GM23338 (cell line): Measurements from ENCODE around the gene OAS3. TPM values are rescaled to one million over a fixed set of nuclear protein-coding genes. Genes with fewer than 3 reads are reported as not detected.
A peak's percentile ranks its signal among the peaks of the same experiment; 100 is the strongest.

Experiments
- ATAC-seq: fragments of 200-7000 bp; cut with Tn5 transposase; 3 replicates; pipeline ENCODE4 v1.9.1; 2020
- DNase-seq: peaks from one replicate; pipeline ENCODE4 v3.0.0-alpha.2; 2015; ENCODE audit warnings: low spot score
- H2AFZ ChIP-seq: fragments of 200-600 bp; sonication (generic); 2 replicates; pipeline ENCODE4 v1.8.0; 2016; ENCODE audit warnings: antibody characterized with exemption, mild to moderate bottlenecking, moderate library complexity
- H3F3A ChIP-seq: fragments of 200-600 bp; sonication (generic); replicated peaks from 2 replicates; pipeline ENCODE4 v1.8.0; 2017; ENCODE audit warnings: antibody characterized with exemption, mixed run types, low read depth
- H3K27ac ChIP-seq: fragments of 200-600 bp; sonication (generic); 2 replicates; pipeline ENCODE4 v1.6.1; 2016; ENCODE audit warnings: low read depth
- H3K27me3 ChIP-seq: fragments of 200-600 bp; sonication (generic); 2 replicates; pipeline ENCODE4 v1.8.0; 2016; ENCODE audit warnings: mild to moderate bottlenecking, mixed run types, moderate library complexity; ENCODE audit not compliant: insufficient read depth
- H3K36me3 ChIP-seq: fragments of 200-600 bp; sonication (generic); 2 replicates; pipeline ENCODE4 v1.8.0; 2016; ENCODE audit warnings: mild to moderate bottlenecking; ENCODE audit not compliant: insufficient read depth
- H3K4me1 ChIP-seq: fragments of 200-600 bp; sonication (generic); 2 replicates; pipeline ENCODE4 v1.8.0; 2016; ENCODE audit warnings: mild to moderate bottlenecking, moderate library complexity; ENCODE audit not compliant: insufficient read depth
- H3K4me2 ChIP-seq: fragments of 200-600 bp; sonication (generic); 2 replicates; pipeline ENCODE4 v1.7.1; 2017; ENCODE audit warnings: mixed run types
- H3K4me3 ChIP-seq: fragments of 200-600 bp; sonication (generic); 2 replicates; pipeline ENCODE4 v1.6.1; 2016; ENCODE audit warnings: mixed run types
- H3K79me2 ChIP-seq: fragments of 200-600 bp; sonication (generic); replicated peaks from 2 replicates; pipeline ENCODE4 v1.8.0; 2017; ENCODE audit warnings: mild to moderate bottlenecking; ENCODE audit not compliant: insufficient read depth
- H3K9me2 ChIP-seq: fragments of 200-600 bp; sonication (generic); 2 replicates; pipeline ENCODE4 v1.8.0; 2017; ENCODE audit not compliant: insufficient read depth
- H4K20me1 ChIP-seq: fragments of 200-600 bp; sonication (generic); replicated peaks from 2 replicates; pipeline ENCODE4 v1.8.0; 2017; ENCODE audit warnings: mild to moderate bottlenecking; ENCODE audit not compliant: insufficient read depth
- H3K27ac Mint-ChIP-seq: 2 replicates; pipeline ENCODE4 v1.8.0; 2020; ENCODE audit warnings: inconsistent platforms, mild to moderate bottlenecking, moderate library complexity, mixed read lengths
- H3K27me3 Mint-ChIP-seq: 3 replicates; pipeline ENCODE4 v1.8.0; 2022; ENCODE audit warnings: low read depth, mild to moderate bottlenecking, moderate library complexity, mixed read lengths, inconsistent platforms; ENCODE audit not compliant: insufficient read depth, poor library complexity
- H3K36me3 Mint-ChIP-seq: 3 replicates; pipeline ENCODE4 v1.8.0; 2021; ENCODE audit warnings: low read depth, mild to moderate bottlenecking, inconsistent platforms, moderate library complexity, mixed read lengths
- H3K4me1 Mint-ChIP-seq: 3 replicates; pipeline ENCODE4 v1.8.0; 2020; ENCODE audit warnings: mild to moderate bottlenecking, inconsistent platforms, mixed read lengths
- H3K4me3 Mint-ChIP-seq: 3 replicates; pipeline ENCODE4 v1.8.0; 2021; ENCODE audit warnings: moderate library complexity, mild to moderate bottlenecking, inconsistent platforms, mixed read lengths
- H3K9me3 Mint-ChIP-seq: 3 replicates; pipeline ENCODE4 v1.8.0; 2020; ENCODE audit warnings: moderate library complexity, mild to moderate bottlenecking, inconsistent platforms, mixed read lengths
- CREB1 ChIP-seq: fragments of 250-450 bp; sonication (Bioruptor Pico); IDR thresholded peaks from 2 replicates; pipeline ENCODE4 v1.5.0; 2020; ENCODE audit warnings: low read depth, mild to moderate bottlenecking, moderate library complexity
- CTCF ChIP-seq, 2 experiments: fragments of 200-600 bp in 1 of 2; sonication (generic) in 1 of 2; conservative IDR thresholded peaks; 2 replicates each; pipeline versions ENCODE4 v1.5.1 to v1.6.1; 2016 to 2017; ENCODE audit warnings: antibody characterized with exemption in 2 of 2, low read depth in 2 of 2, mild to moderate bottlenecking in 2 of 2, moderate library complexity in 1 of 2
- ETS1 ChIP-seq: IDR thresholded peaks from 2 replicates; pipeline ENCODE4 v1.6.1; 2016; ENCODE audit warnings: antibody characterized with exemption
- EZH2 ChIP-seq: fragments of 200-600 bp; sonication (generic); IDR thresholded peaks from one replicate; pipeline ENCODE4 v1.8.0; 2017; ENCODE audit warnings: antibody characterized with exemption, mild to moderate bottlenecking, low read depth; ENCODE audit not compliant: unreplicated experiment
- NANOG ChIP-seq: IDR thresholded peaks from 2 replicates; pipeline ENCODE4 v1.6.1; 2016; ENCODE audit warnings: antibody characterized with exemption, borderline replicate concordance
- POLR2AphosphoS5 ChIP-seq: IDR thresholded peaks from 2 replicates; pipeline ENCODE4 v1.6.1; 2016; ENCODE audit warnings: antibody characterized with exemption, low read depth
- STAT1 ChIP-seq: IDR thresholded peaks from one replicate; pipeline ENCODE4 v1.6.1; 2016; ENCODE audit warnings: antibody characterized with exemption; ENCODE audit not compliant: unreplicated experiment
- polyA plus RNA-seq: library from polyadenylated mRNA; unstranded; fragments of >200 nt; fragmentation: Nextera tagmentation; extraction: Ambion mirVana; gene quantifications from 2 replicates; pipeline ENCODE4 v1.2.1, GENCODE V29; 2016
- total RNA-seq: library from RNA; depleted of rRNA; stranded (reverse); fragments of >200 nt; shearing (Covaris generic); gene quantifications from 2 replicates; pipeline ENCODE4 v1.2.3, GENCODE V29; 2014

The OAS3 gene
- total and polyA plus RNA-seq, 2 experiments from 2014 or later = 0.27 to 1.4 TPM

GRCh38 chr12:112906712-112907414 is 31.4 kb upstream of the OAS3 start, which contains the start of gene OAS1:
OAS1 (plus strand) TSS chr12:112906962; CDS start chr12:112907040, 78 bp downstream.
- no peak within 1 kb of the TSS for H3K4me3 Mint-ChIP-seq
- H4K20me1 ChIP-seq = no peaks in the 10 kb centered on the region
- no peaks in the 10 kb centered on the region for H3K79me2 ChIP-seq
- H3K36me3 ChIP-seq = no peaks in the 10 kb centered on the region
- no peak within 1 kb of the TSS for H3K4me3 ChIP-seq
- no peak within 1 kb of the TSS for H3K27ac Mint-ChIP-seq
- peak within 1 kb of the TSS; percentile 2 for H2AFZ ChIP-seq
- peaks cover 33% of the 10 kb centered on the region for H3K9me3 Mint-ChIP-seq
- no peaks in the 10 kb centered on the region for H3K4me1 ChIP-seq
- H3K27ac ChIP-seq = no peak within 1 kb of the TSS
- no peaks in the 10 kb centered on the region for H3F3A ChIP-seq
- no peak for TF ChIP-seq EZH2
- TF ChIP-seq ETS1 = no peak
- TF ChIP-seq CTCF (conservative IDR thresholded peaks at IDR 0.05; ENCODE audit: low read depth in 2 of 2) = no peak
- ATAC-seq (peak; percentile 37; the same call in 2 of the 3 replicates), DNase-seq (no peak)
- no peaks in the 10 kb centered on the region for H3K27me3 ChIP-seq
- no peak within 1 kb of the TSS for H3K4me2 ChIP-seq
- no peaks in the 10 kb centered on the region for H3K9me2 ChIP-seq
- peaks cover 5% of the 10 kb centered on the region; the same call in 2 of the 3 replicates for H3K4me1 Mint-ChIP-seq
- H3K27me3 Mint-ChIP-seq = peaks cover 9% of the 10 kb centered on the region
- H3K36me3 Mint-ChIP-seq = peaks cover 8% of the 10 kb centered on the region; the same call in 2 of the 3 replicates

- TF ChIP-seq POLR2AphosphoS5 = no peak
- Mint-ChIP-seq H3K4me1 (peaks cover 5% of the 10 kb centered on the region; the same call in 2 of the 3 replicates), H3K36me3 (peaks cover 8% of the 10 kb centered on the region; the same call in 2 of the 3 replicates), H3K9me3 (peaks cover 36% of the 10 kb centered on the region), H3K4me3 (no peak overlapping the region), H3K27me3 (peaks cover 9% of the 10 kb centered on the region), H3K27ac (no peak overlapping the region)
- H3F3A ChIP-seq = no peaks in the 10 kb centered on the region
- no peaks in the 10 kb centered on the region for H3K9me2 ChIP-seq
- no peaks in the 10 kb centered on the region for H3K36me3 ChIP-seq
- peak overlapping the region; percentile 2 for H2AFZ ChIP-seq
- no peak for DNase-seq
- H3K79me2 ChIP-seq = no peaks in the 10 kb centered on the region
- no peak overlapping the region for H3K27ac ChIP-seq
- H3K4me1 ChIP-seq = no peaks in the 10 kb centered on the region
- no peak for ATAC-seq
- H4K20me1 ChIP-seq = no peaks in the 10 kb centered on the region
- no peak overlapping the region for H3K4me3 ChIP-seq
- no peaks in the 10 kb centered on the region for H3K27me3 ChIP-seq
- no peak overlapping the region for H3K4me2 ChIP-seq
Measured at GRCh38 chr12:112907415-112908157, 30.7 kb upstream of the OAS3 start.

GRCh38 chr12:112908548-112908947 is 29.7 kb upstream of the OAS3 start:
- Histone ChIP-seq H3K27me3 (no peaks in the 10 kb centered on the region), H2AFZ (no peak overlapping the region), H3K27ac (no peak overlapping the region), H3K4me2 (no peak overlapping the region), H3K4me3 (no peak overlapping the region), H3K79me2 (no peaks in the 10 kb centered on the region), H3K36me3 (no peaks in the 10 kb centered on the region), H3K4me1 (no peaks in the 10 kb centered on the region), H3F3A (no peaks in the 10 kb centered on the region), H4K20me1 (no peaks in the 10 kb centered on the region), H3K9me2 (no peaks in the 10 kb centered on the region)
- no peak overlapping the region for H3K27ac Mint-ChIP-seq
- no peak overlapping the region for H3K4me3 Mint-ChIP-seq
- peaks cover 5% of the 10 kb centered on the region; the same call in 2 of the 3 replicates for H3K4me1 Mint-ChIP-seq
- DNase-seq (no peak), ATAC-seq (no peak)
- H3K9me3 Mint-ChIP-seq = peaks cover 39% of the 10 kb centered on the region
- peaks cover 9% of the 10 kb centered on the region for H3K27me3 Mint-ChIP-seq
- TF ChIP-seq STAT1 (no peak), NANOG (no peak), CREB1 (CRISPR knock-in tag) (no peak), POLR2AphosphoS5 (no peak), CTCF (conservative IDR thresholded peaks at IDR 0.05; ENCODE audit: low read depth in 2 of 2) (no peak), EZH2 (no peak)
- H3K36me3 Mint-ChIP-seq = peaks cover 16% of the 10 kb centered on the region
